ENCODE data around the gene NELL1.

Gene NELL1

GRCh38 chr11:21485006-21485405 is 815.6 kb downstream of the NELL1 start:
- TF ChIP-seq POLR2AphosphoS5 (IDR thresholded peaks at IDR 0.05; ENCODE audit: low read depth, low read length) (no peak), SIN3A (IDR thresholded peaks at IDR 0.05; ENCODE audit: borderline replicate concordance, insufficient read depth, low read length) (no peak), FOXP2 (optimal IDR thresholded peaks at IDR 0.05; ENCODE audit: borderline replicate concordance, extremely low read depth, extremely low read length, insufficient read depth) (no peak)

GRCh38 chr11:21485426-21485825 is 816.0 kb downstream of the NELL1 start:
- TF ChIP-seq REST (IDR thresholded peaks at IDR 0.05; ENCODE audit: insufficient read depth in 1 of 2, low read depth in 2 of 2, low read length in 2 of 2) (no peak), FOXP2 (optimal IDR thresholded peaks at IDR 0.05; ENCODE audit: borderline replicate concordance, extremely low read depth, extremely low read length, insufficient read depth) (no peak), SIN3A (IDR thresholded peaks at IDR 0.05; ENCODE audit: borderline replicate concordance, insufficient read depth, low read length) (no peak), TAF1 (IDR thresholded peaks at IDR 0.05; ENCODE audit: borderline replicate concordance, insufficient read depth, low read length) (no peak), POLR2AphosphoS5 (IDR thresholded peaks at IDR 0.05; ENCODE audit: low read depth, low read length) (no peak)

DNA sequence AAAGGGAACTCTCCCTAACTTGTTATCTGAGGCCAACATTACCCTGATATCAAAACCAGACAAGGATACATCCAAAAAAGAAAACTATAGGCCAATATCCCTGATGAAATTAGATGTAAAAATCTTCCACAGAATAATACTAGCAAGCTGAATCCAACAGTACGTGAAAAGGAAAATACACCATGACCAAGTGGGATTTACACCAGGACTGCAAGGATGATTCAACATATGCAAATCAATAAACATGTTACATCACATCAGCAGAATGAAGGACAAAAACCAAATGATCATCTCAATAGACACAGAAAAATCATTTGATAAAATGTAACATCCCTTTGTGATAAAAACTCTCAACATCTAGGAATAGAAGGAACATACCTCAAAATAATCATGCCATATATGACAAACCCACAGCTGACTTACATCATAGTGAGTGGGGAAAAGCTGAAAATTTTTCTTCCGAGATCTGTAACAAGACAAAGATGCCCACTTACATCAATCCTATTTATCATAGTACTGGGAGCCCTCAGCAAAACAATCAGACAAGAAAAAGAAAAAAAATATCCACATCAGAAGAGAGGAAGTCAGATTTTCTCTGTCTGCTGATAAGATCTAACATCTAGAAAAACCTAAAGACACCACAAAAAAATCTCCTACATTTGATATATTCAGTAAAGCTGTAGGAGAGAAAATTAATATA is 820.2 kb downstream of the NELL1 start:
- TF ChIP-seq SIN3A (IDR thresholded peaks at IDR 0.05; ENCODE audit: borderline replicate concordance, insufficient read depth, low read length) (no peak), POLR2AphosphoS5 (IDR thresholded peaks at IDR 0.05; ENCODE audit: low read depth, low read length) (no peak), FOXP2 (optimal IDR thresholded peaks at IDR 0.05; ENCODE audit: borderline replicate concordance, extremely low read depth, extremely low read length, insufficient read depth) (no peak), TAF1 (IDR thresholded peaks at IDR 0.05; ENCODE audit: borderline replicate concordance, insufficient read depth, low read length) (no peak), REST (IDR thresholded peaks at IDR 0.05; ENCODE audit: insufficient read depth in 1 of 2, low read depth in 2 of 2, low read length in 2 of 2) (no peak)

GRCh38 chr11:21492931-21493330 is 823.5 kb downstream of the NELL1 start:
- TF ChIP-seq SIN3A (IDR thresholded peaks at IDR 0.05; ENCODE audit: borderline replicate concordance, insufficient read depth, low read length): no peak
- no peak for TF ChIP-seq REST (IDR thresholded peaks at IDR 0.05; ENCODE audit: insufficient read depth in 1 of 2, low read depth in 2 of 2, low read length in 2 of 2)
- TF ChIP-seq FOXP2 (optimal IDR thresholded peaks at IDR 0.05; ENCODE audit: borderline replicate concordance, extremely low read depth, extremely low read length, insufficient read depth): no peak
- no peak for TF ChIP-seq POLR2AphosphoS5 (IDR thresholded peaks at IDR 0.05; ENCODE audit: low read depth, low read length)
- TF ChIP-seq TAF1 (IDR thresholded peaks at IDR 0.05; ENCODE audit: borderline replicate concordance, insufficient read depth, low read length): no peak

GRCh38 chr11:21494946-21495345 is 825.6 kb downstream of the NELL1 start:
- no peak for TF ChIP-seq POLR2AphosphoS5 (IDR thresholded peaks at IDR 0.05; ENCODE audit: low read depth, low read length)
- TF ChIP-seq SIN3A (IDR thresholded peaks at IDR 0.05; ENCODE audit: borderline replicate concordance, insufficient read depth, low read length): no peak
- no peak for TF ChIP-seq REST (IDR thresholded peaks at IDR 0.05; ENCODE audit: insufficient read depth in 1 of 2, low read depth in 2 of 2, low read length in 2 of 2)
- TF ChIP-seq TAF1 (IDR thresholded peaks at IDR 0.05; ENCODE audit: borderline replicate concordance, insufficient read depth, low read length): no peak
- TF ChIP-seq FOXP2 (optimal IDR thresholded peaks at IDR 0.05; ENCODE audit: borderline replicate concordance, extremely low read depth, extremely low read length, insufficient read depth): no peak
